GM23248 (cell line): ENCODE data around the gene ADRM1.

Experiments used
- EZH2 ChIP-seq: fragments of 200-600 bp; sonication (generic); IDR thresholded peaks from 2 replicates; pipeline ENCODE4 v1.6.1; 2018; ENCODE audit warnings: antibody characterized with exemption, mild to moderate bottlenecking; ENCODE audit not compliant: insufficient read depth, poor library complexity, severe bottlenecking
- EZH2phosphoT487 ChIP-seq: fragments of 200-600 bp; sonication (generic); IDR thresholded peaks from 2 replicates; pipeline ENCODE4 v1.6.1; 2018; ENCODE audit warnings: antibody characterized with exemption, moderate library complexity, mild to moderate bottlenecking, low read depth; ENCODE audit not compliant: insufficient read depth

- TF ChIP-seq EZH2phosphoT487 (no peak), EZH2 (no peak)
Observed at GRCh38 chr20:62303062-62303339, 204 bp downstream of the ADRM1 start.
